Activated CD4-positive, alpha-beta T cell treated with anti-CD3 and anti-CD28 coated beads, Interleukin-2, amount 10 ng/mL, durations not matched to agents 7 days and 5 days (primary cell): Measurements from ENCODE around the gene TMEM89. TPM values are rescaled to one million over a fixed set of nuclear protein-coding genes. Genes with fewer than 3 reads are reported as not detected.

ENCODE experiments used
- CTCF ChIA-PET: fragments of 350-600 bp; sonication (Branson Sonifier 250); formaldehyde crosslinking; loops from one replicate; lab custom pipeline; 2021; ENCODE audit warnings: antibody characterized with exemption; lab: Charles Lee
- POLR2A ChIA-PET: fragments of 350-600 bp; sonication (Branson Sonifier 250); formaldehyde crosslinking; loops from one replicate; lab custom pipeline; 2021; ENCODE audit warnings: antibody characterized with exemption; lab: Charles Lee
- DNase-seq: peaks from one replicate; pipeline ENCODE4 v3.0.0-alpha.2; 2020
- H3K27ac Mint-ChIP-seq: one replicate; pipeline ENCODE4 v1.8.0; 2021; ENCODE audit warnings: mild to moderate bottlenecking, moderate library complexity, mixed read lengths
- H3K27me3 Mint-ChIP-seq: one replicate; pipeline ENCODE4 v1.8.0; 2021; ENCODE audit warnings: mixed read lengths
- H3K36me3 Mint-ChIP-seq: one replicate; pipeline ENCODE4 v1.8.0; 2021; ENCODE audit warnings: low read depth, mixed read lengths
- H3K4me1 Mint-ChIP-seq: one replicate; pipeline ENCODE4 v1.8.0; 2021; ENCODE audit warnings: mixed read lengths
- H3K4me3 Mint-ChIP-seq: one replicate; pipeline ENCODE4 v1.8.0; 2021; ENCODE audit warnings: mild to moderate bottlenecking, moderate library complexity, mixed read lengths
- H3K9me3 Mint-ChIP-seq: one replicate; pipeline ENCODE4 v1.8.0; 2021; ENCODE audit warnings: mixed read lengths
- microRNA-seq: library from miRNA; unstranded; fragments of <30 nt; microRNA quantifications from one replicate; pipeline ENCODE4 v1.2.0, GENCODE V29; 2021; ENCODE audit warnings: borderline microRNAs expressed, borderline replicate concordance
- total RNA-seq, 2 experiments: library from RNA; stranded (reverse); gene quantifications; one replicate each; pipeline ENCODE4 v1.2.3, GENCODE V29; 2021

The TMEM89 gene
- total RNA-seq, 2 experiments from 2014 or later, result 0.32 to 0.33 TPM

- H3K36me3 Mint-ChIP-seq, result no peaks in the 10 kb centered on the region
- no peaks in the 10 kb centered on the region for H3K27me3 Mint-ChIP-seq
- no peak overlapping the region for H3K4me3 Mint-ChIP-seq
- no peak overlapping the region for H3K27ac Mint-ChIP-seq
- CTCF ChIA-PET, result interaction anchor here (1.2 to 2.2 kb wide), 2 partner anchors 13 to 64 kb away, joined by 3 to 13 read pairs; no protein-coding TSS in a partner anchor
- DNase-seq, result no peak
- H3K9me3 Mint-ChIP-seq, result no peaks in the 10 kb centered on the region
- no peaks in the 10 kb centered on the region for H3K4me1 Mint-ChIP-seq
- POLR2A ChIA-PET, result no interaction called here
Measured at GRCh38 chr3:48571938-48572337, 49.6 kb downstream of the TMEM89 start.

Small RNAs within 50 kb of the gene (microRNA-seq; reads per million reads assigned to microRNA genes)
- gene MIR4793 (not detected), gene MIR711 (not detected)

Other genes with a start within 250 kb of the TMEM89 start
- not detected for gene FBXW12, start 249.6 kb downstream of the TMEM89 start, total RNA-seq
- 1 to 10 TPM; 2.3 to 2.5 TPM for gene PLXNB1, start 191.7 kb downstream of the TMEM89 start, total RNA-seq
- gene CCDC51, start 181.7 kb downstream of the TMEM89 start, total RNA-seq, result 10 to 100 TPM; 11.6 to 15.1 TPM
- 100 to 1,000 TPM; 285 to 290 TPM for gene TMA7, start 181.5 kb downstream of the TMEM89 start, total RNA-seq
- gene ATRIP, start 175.0 kb downstream of the TMEM89 start, total RNA-seq, result 10 to 100 TPM; 17.4 to 19.4 TPM
- gene SHISA5, start 117.6 kb downstream of the TMEM89 start, total RNA-seq, result 100 to 1,000 TPM; 266 to 271 TPM
- 10 to 100 TPM; 21.6 to 24.9 TPM for gene PFKFB4, start 65.0 kb downstream of the TMEM89 start, total RNA-seq
- gene UCN2, start 58.0 kb downstream of the TMEM89 start, total RNA-seq, result not detected
- 1 to 10 TPM in 1 of 2 experiments, under 1 TPM in 1; 0.52 to 1.3 TPM for gene COL7A1, start 26.4 kb downstream of the TMEM89 start, total RNA-seq
- 100 to 1,000 TPM; 150 to 157 TPM for gene UQCRC1, start 12.1 kb downstream of the TMEM89 start, total RNA-seq
- 10 to 100 TPM; 41.3 to 45.7 TPM for gene SLC26A6, start 13.7 kb upstream of the TMEM89 start, total RNA-seq
- gene CELSR3, start 41.1 kb upstream of the TMEM89 start, total RNA-seq, result 1 to 10 TPM; 7.9 to 8.6 TPM
- gene NCKIPSD, start 64.1 kb upstream of the TMEM89 start, total RNA-seq, result 10 to 100 TPM; 41.5 to 42.6 TPM
- gene IP6K2, start 95.5 kb upstream of the TMEM89 start, total RNA-seq, result 10 to 100 TPM; 56.6 to 61.2 TPM
- gene PRKAR2A, start 226.1 kb upstream of the TMEM89 start, total RNA-seq, result 10 to 100 TPM; 26.4 to 27.2 TPM